Small intestine (tissue), 7 donors: ENCODE results near the gene SLC39A5. TPM values are rescaled to one million over a fixed set of nuclear protein-coding genes. Genes with fewer than 3 reads are reported as not detected.
A peak's percentile ranks its signal among the peaks of the same experiment; 100 is the strongest.

Experiments
- DNase-seq, 2 donors: peaks; one replicate each; pipeline versions ENCODE4 v3.0.0 to v3.0.0-alpha.2; 2013
- FAIRE-seq: peaks from 2 replicates; lab custom pipeline; 2012; peaks lifted over from hg19 to GRCh38; lab: Jason Lieb, UNC
- H3K27ac ChIP-seq, 3 donors: one replicate each; pipeline ENCODE4 v1.5.1; 2013; ENCODE audit warnings: low read length in 2 of 3, mild to moderate bottlenecking in 2 of 3, control low read depth in 1 of 3, inconsistent platforms in 1 of 3, low read depth in 1 of 3, moderate library complexity in 1 of 3
- H3K27me3 ChIP-seq, 3 donors: one replicate each; pipeline ENCODE4 v1.6.1; 2013; ENCODE audit warnings: low read length in 3 of 3, inconsistent platforms in 1 of 3; ENCODE audit not compliant: control insufficient read depth in 3 of 3, insufficient read depth in 3 of 3
- H3K36me3 ChIP-seq, 3 donors: one replicate each; pipeline ENCODE4 v1.6.1; 2013; ENCODE audit warnings: low read length in 3 of 3, inconsistent platforms in 1 of 3, low read depth in 1 of 3, mild to moderate bottlenecking in 1 of 3, moderate library complexity in 1 of 3; ENCODE audit not compliant: control insufficient read depth in 3 of 3, insufficient read depth in 2 of 3
- H3K4me1 ChIP-seq, 3 donors: one replicate each; pipeline ENCODE4 v1.6.1; 2013; ENCODE audit warnings: low read length in 2 of 3, inconsistent platforms in 1 of 3, low read depth in 1 of 3, mild to moderate bottlenecking in 1 of 3, moderate library complexity in 1 of 3; ENCODE audit not compliant: control insufficient read depth in 3 of 3, insufficient read depth in 2 of 3
- H3K4me3 ChIP-seq, 3 donors: one replicate each; pipeline ENCODE4 v1.5.1; 2013; ENCODE audit warnings: low read length in 3 of 3, control low read depth in 1 of 3, inconsistent platforms in 1 of 3, low read depth in 1 of 3, mild to moderate bottlenecking in 1 of 3, moderate library complexity in 1 of 3
- H3K9me3 ChIP-seq, 2 donors: one replicate each; pipeline ENCODE4 v1.6.1; 2013; ENCODE audit warnings: low read depth in 1 of 2, low read length in 1 of 2; ENCODE audit not compliant: control insufficient read depth in 2 of 2, insufficient read depth in 1 of 2
- WGBS, 3 donors: extraction: QIAGEN DNeasy Blood & Tissue Kit; methylation state at CpG; one replicate each; pipeline ENCODE4 v1.1.7; 2013; 5-methylcytosine and 5-hydroxymethylcytosine counted together
- polyA plus RNA-seq, 4 donors: library from polyadenylated mRNA; stranded (reverse) in 3 of 4; unstranded in 1 of 4; fragments of 200-250 nt in 3 of 4; fragments of 120-200 nt in 1 of 4; gene quantifications; one replicate each; pipeline versions ENCODE4 v1.2.1 to v1.2.3, GENCODE V29; 2013
- donor health status: healthy with polysubstance abuse.
- donor health status: control.
- donor health status: control.
- donor health status: Bipolar disorder and iron deficiency.
- donor health status: healthy.

SLC39A5 gene
- polyA plus RNA-seq, 4 donors = 178 to 689 (median 367) TPM

DNA sequence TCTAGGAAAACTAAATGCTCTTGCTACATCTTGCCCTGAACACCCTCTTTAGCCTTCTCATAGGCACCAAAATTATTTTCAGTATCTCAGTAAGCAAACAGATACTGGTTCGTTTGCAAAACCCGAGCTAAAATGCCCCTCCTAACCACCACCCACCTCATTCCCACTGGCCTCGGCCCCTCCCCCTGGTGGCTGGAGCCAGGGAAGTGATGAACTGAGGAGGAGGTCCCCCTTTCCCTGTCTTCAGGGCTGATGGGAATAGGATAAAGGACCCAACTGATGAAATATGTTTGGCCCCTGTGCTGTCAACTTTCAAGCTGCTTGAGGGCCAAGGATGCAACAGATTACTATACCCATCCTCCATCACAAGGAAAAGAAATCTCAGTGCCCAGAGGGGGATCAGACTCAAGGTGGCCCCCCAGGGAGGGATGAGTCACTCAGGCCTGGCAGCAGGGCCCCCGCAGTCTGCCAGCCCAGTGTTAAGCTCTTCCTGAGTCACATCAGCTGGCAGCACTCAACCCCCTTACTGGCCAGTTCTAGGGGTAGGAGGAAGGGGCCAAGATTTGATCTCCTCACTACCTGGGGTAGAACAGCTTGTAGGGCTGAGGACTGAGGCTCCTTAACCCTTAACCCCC is 26.6 kb downstream of the SLC39A5 start:
- H3K27me3 ChIP-seq = no peaks in the 10 kb centered on the region
- peak overlapping the region in 1 of 3 donors; percentile 68 for H3K4me3 ChIP-seq
- no peak for FAIRE-seq
- no peak overlapping the region for H3K27ac ChIP-seq
- H3K36me3 ChIP-seq = peaks cover 6 to 58% (median 26%) of the 10 kb centered on the region in 3 donors
- 48 to 51% (median 49%) methylated on average over 4 of the region's 4 CpGs for WGBS, 3 donors
- no peak for DNase-seq
- H3K4me1 ChIP-seq = peaks cover 0 to 20% (median 3%) of the 10 kb centered on the region in 3 donors
- no peaks in the 10 kb centered on the region for H3K9me3 ChIP-seq

DNA sequence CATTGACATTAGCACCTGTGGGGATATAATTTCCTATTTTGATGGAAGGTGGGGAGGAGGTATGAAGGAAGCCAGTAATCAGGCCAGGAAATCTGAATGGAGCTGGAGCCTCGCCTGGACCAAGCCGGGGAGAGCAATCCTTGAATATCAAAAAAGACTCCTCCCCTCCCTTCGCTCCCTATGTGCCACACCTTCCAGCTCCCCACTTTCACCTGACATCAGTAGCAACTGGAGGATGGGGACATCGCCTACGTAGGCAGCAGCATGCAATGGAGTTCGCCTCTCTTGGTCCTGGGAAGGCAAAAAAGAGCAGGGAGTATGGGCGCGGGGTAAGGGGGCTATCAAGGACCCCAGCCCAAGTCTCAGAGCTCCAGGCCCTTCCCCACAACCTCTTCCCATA is 27.2 kb downstream of the SLC39A5 start:
- H3K9me3 ChIP-seq = no peaks in the 10 kb centered on the region
- H3K27me3 ChIP-seq = no peaks in the 10 kb centered on the region
- H3K4me3 ChIP-seq = peak overlapping the region; percentile 59 to 81 (median 68)
- peaks cover 0 to 25% (median 3%) of the 10 kb centered on the region in 3 donors for H3K4me1 ChIP-seq
- no peak overlapping the region for H3K27ac ChIP-seq
- DNase-seq (no peak), FAIRE-seq (no peak)
- 47 to 62% (median 61%) methylated on average over 8 of the region's 8 CpGs for WGBS, 3 donors
- peaks cover 6 to 52% (median 20%) of the 10 kb centered on the region in 3 donors for H3K36me3 ChIP-seq

DNA sequence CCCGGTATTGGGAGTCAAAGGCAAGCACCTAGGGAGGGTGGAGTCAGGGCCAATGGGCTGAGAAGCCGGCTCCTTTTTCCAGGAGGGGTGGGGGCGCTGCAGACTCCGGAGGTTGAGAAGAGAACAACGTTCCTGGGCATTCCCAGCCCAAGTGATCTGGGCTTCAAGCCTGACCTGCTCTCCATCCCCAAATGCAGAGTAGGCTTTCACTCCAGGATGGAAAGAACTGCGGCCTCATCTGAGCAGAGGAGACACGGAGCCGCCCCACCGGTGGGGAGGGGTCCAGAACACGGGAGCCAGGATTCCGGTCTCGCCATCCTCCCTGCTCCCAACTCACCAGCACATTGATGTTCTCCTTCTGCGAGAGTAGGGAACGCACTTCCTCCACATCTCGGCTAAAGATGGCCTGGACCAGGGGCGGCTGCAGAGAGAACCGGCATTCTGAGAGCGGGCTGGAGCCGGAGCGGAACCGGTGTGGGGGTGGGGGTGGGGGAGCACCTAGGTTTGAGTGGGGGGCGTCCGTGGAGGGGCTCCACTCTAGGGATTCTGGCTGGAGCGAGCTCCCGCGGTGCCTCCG is 27.7 kb downstream of the SLC39A5 start:
- Histone ChIP-seq H3K4me1 (peaks cover 0 to 27% (median 3%) of the 10 kb centered on the region in 3 donors), H3K9me3 (no peaks in the 10 kb centered on the region), H3K36me3 (peaks cover 6 to 47% (median 16%) of the 10 kb centered on the region in 3 donors), H3K27ac (peak overlapping the region in 2 of 3 donors; percentile 61 to 66), H3K27me3 (no peaks in the 10 kb centered on the region), H3K4me3 (peak overlapping the region; percentile 59 to 81 (median 68))
- 0 to 2% (median 0%) methylated on average over 26 to 27 of the region's 27 CpGs for WGBS, 3 donors
- FAIRE-seq (no peak), DNase-seq (peak; percentile 37 to 54)

DNA sequence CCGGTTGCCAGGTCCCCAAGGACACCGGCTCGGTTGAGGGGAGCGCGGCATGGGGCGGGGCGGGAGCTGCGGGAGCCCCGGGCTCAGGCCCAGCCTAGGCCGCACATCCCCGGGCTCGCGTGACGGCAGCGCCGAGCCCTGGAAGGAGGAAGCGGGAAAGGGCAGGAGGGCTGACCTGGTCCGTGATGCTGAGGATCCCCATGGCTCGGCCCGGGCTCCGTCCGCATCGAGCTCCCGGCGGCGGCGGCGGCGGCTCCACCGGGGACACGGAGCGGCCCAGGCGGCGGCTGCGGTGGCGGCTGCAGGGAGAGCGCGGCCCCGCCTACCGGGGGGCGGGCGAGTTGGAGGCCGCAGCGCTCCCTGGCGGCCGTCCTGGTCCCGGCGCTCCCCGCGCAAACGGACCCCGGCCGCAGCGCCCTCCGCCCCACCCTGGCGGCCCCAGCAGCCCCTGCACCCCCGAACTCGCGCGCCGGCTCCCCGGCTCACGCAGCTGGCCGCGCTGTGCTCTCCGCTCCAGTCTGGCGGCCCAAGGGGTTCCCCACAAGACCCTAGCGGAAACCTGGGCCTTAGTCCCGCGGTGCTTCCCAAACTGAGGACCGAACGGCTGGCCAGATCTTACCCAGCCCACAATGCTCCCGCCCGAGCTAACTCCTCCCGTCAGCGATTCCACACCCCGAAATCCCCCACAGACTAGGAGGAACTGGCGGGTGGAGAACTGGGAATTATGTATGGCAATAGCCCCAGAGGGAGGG is 28.4 kb downstream of the SLC39A5 start, which contains the start of gene ANKRD52:
TSS of gene ANKRD52 (minus strand) at position 317 of the 752 bp plus-strand sequence. CDS start at position 202, 115 bp downstream.
- peaks cover 6 to 40% (median 13%) of the 10 kb centered on the region in 3 donors for H3K36me3 ChIP-seq
- no peaks in the 10 kb centered on the region for H3K9me3 ChIP-seq
- H3K4me3 ChIP-seq = peak within 1 kb of the TSS; percentile 59 to 81 (median 68)
- peak within 1 kb of the TSS; percentile 56 to 77 (median 66) for H3K27ac ChIP-seq
- WGBS, 3 donors = 0 to 1% (median 1%) methylated on average over 30 to 78 of the region's 78 CpGs
- DNase-seq (peak; percentile 75 to 95), FAIRE-seq (no peak)
- H3K4me1 ChIP-seq = peaks cover 0 to 27% (median 3%) of the 10 kb centered on the region in 3 donors
- H3K27me3 ChIP-seq = no peaks in the 10 kb centered on the region

DNA sequence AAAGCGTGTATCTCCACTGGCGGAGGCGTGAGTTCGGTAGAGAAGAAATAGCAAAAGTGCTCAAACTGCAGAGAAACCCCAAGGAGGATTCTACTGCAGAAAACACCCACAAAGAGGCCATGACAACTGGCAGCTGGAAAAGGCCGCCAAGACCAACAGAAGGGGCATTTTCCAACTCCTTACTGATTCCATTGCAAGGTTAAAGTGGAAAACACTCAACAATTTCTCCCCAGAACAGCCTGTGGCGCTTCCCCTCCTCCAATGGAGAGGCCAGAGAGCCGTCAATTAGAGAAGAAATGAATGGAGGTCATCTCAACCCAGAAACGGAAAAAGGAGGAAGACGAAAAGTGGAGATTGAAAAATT is 29.0 kb downstream of the SLC39A5 start:
- FAIRE-seq = no peak
- Histone ChIP-seq H3K36me3 (peaks cover under 1 to 35% (median 8%) of the 10 kb centered on the region in 3 donors), H3K4me1 (peaks cover 0 to 27% (median 3%) of the 10 kb centered on the region in 3 donors), H3K27me3 (no peaks in the 10 kb centered on the region), H3K9me3 (no peaks in the 10 kb centered on the region), H3K27ac (peak overlapping the region; percentile 56 to 77 (median 59)), H3K4me3 (peak overlapping the region; percentile 53 to 81 (median 59))
- 14 to 23% (median 15%) methylated on average over 9 of the region's 9 CpGs for WGBS, 3 donors
- DNase-seq = no peak

DNA sequence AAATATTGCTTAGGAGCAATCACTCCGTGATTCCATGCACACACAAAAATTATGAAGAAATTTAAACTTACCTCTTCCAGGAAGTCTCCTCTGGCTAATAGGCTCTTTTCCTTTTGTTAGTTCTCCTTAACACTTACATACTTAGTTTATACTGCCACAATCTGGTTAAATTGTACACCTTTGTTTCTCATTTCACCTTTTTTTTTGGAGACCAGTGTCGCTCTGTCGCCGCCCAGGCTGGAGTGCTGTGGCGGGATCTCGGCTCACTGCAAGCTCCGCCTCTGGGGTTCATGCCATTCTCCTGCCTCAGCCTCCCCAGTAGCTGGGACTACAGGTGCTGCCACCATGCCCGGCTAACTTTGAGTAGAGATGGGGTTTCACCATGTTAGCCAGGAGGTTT is 30.5 kb downstream of the SLC39A5 start:
- H3K27ac ChIP-seq = no peak overlapping the region
- 92% methylated on average over 8 of the region's 8 CpGs for WGBS, 3 donors
- H3K9me3 ChIP-seq = no peaks in the 10 kb centered on the region
- FAIRE-seq = no peak
- DNase-seq = no peak
- H3K4me3 ChIP-seq = no peak overlapping the region
- H3K36me3 ChIP-seq = peaks cover 0 to 19% (median 0%) of the 10 kb centered on the region in 3 donors
- peaks cover 0 to 27% (median 3%) of the 10 kb centered on the region in 3 donors for H3K4me1 ChIP-seq
- H3K27me3 ChIP-seq = no peaks in the 10 kb centered on the region

DNA sequence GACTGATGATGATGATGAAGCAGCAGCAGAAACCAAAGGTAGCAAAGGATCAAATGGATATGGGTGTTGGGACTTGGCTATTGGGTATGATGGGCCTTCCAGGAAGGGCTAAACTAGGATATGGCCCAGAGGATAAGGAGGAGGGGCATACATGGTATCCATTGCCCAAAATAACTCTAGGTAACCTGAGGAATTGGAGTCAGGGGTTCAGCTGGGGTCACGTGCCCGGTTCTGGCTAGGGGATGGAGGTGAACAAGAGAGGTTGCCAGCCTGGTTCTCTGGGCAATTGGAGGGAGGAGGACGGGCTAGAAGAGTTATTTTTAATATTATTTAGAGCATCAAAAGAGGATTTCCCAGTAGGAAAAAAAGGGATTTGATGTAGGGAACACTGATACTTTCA is 31.1 kb downstream of the SLC39A5 start:
- Histone ChIP-seq H3K36me3 (peaks cover 0 to 14% (median 0%) of the 10 kb centered on the region in 3 donors), H3K4me3 (no peak overlapping the region), H3K27ac (no peak overlapping the region), H3K4me1 (peaks cover 0 to 30% (median 3%) of the 10 kb centered on the region in 3 donors), H3K27me3 (no peaks in the 10 kb centered on the region), H3K9me3 (no peaks in the 10 kb centered on the region)
- 92 to 100% (median 92%) methylated on average over 3 of the region's 3 CpGs for WGBS, 3 donors
- FAIRE-seq (no peak), DNase-seq (no peak)
